ENCODE results near the gene CHD9NB.

CHD9NB gene

GRCh38 chr16:53052519-53053501 lies at the start of gene CHD9NB:
TSS of gene CHD9NB (minus strand) at chr16:53052897. CDS start at chr16:53044158, 8,739 bp downstream.
- DNase-seq: peak in 1 of 2 donors; percentile 70

- DNase-seq: no peak
These were observed 48.2 kb upstream of the CHD9NB start for GRCh38 chr16:53100889-53101288.

- no peak for DNase-seq
These were observed 47.5 kb upstream of the CHD9NB start for GRCh38 chr16:53100131-53100748.

- DNase-seq: peak; percentile 52 to 84
These were observed 46.8 kb upstream of the CHD9NB start for GRCh38 chr16:53099318-53100130.

- peak; percentile 29 to 94 for DNase-seq
These were observed 46.0 kb upstream of the CHD9NB start for GRCh38 chr16:53098526-53099317.

GRCh38 chr16:53097190-53097589 lies 44.5 kb upstream of the CHD9NB start:
- no peak for DNase-seq

GRCh38 chr16:53094013-53094630 lies 41.4 kb upstream of the CHD9NB start:
- DNase-seq: peak; percentile 3 to 88

GRCh38 chr16:53093162-53093744 lies 40.6 kb upstream of the CHD9NB start:
- DNase-seq: no peak

GRCh38 chr16:53092284-53092683 lies 39.6 kb upstream of the CHD9NB start:
- DNase-seq: no peak

- DNase-seq: peak; percentile 3 to 54
These were observed 38.9 kb upstream of the CHD9NB start for GRCh38 chr16:53091466-53092211.

- DNase-seq: peak in 1 of 2 donors; percentile 32
These were observed 38.1 kb upstream of the CHD9NB start for GRCh38 chr16:53090591-53091411.

- DNase-seq: no peak
These were observed 37.5 kb upstream of the CHD9NB start for GRCh38 chr16:53090286-53090590.

- DNase-seq: no peak
These were observed 37.0 kb upstream of the CHD9NB start for GRCh38 chr16:53089434-53090285.

- DNase-seq: no peak
These were observed 34.4 kb upstream of the CHD9NB start for GRCh38 chr16:53087101-53087500.

- no peak for DNase-seq
These were observed 33.3 kb upstream of the CHD9NB start for GRCh38 chr16:53085931-53086421.

- no peak for DNase-seq
These were observed 32.7 kb upstream of the CHD9NB start for GRCh38 chr16:53085369-53085843.

- no peak for DNase-seq
These were observed 32.1 kb upstream of the CHD9NB start for GRCh38 chr16:53084746-53085334.

- no peak for DNase-seq
These were observed 31.4 kb upstream of the CHD9NB start for GRCh38 chr16:53084141-53084541.

Data from bone marrow (tissue), 2 donors.